Immature natural killer cell (primary cell): ENCODE data around the gene TMEM72. TPM values are rescaled to one million over a fixed set of nuclear protein-coding genes. Genes with fewer than 3 reads are reported as not detected.

ENCODE experiments used
- DNase-seq, 3 donors: peaks; one replicate each; pipeline ENCODE4 v3.0.0; 2022; ENCODE audit warnings: mixed read lengths in 1 of 3
- H3K27ac Mint-ChIP-seq, 6 donors: one replicate each; pipeline ENCODE4 v1.8.0; 2020; ENCODE audit warnings: mixed read lengths in 6 of 6, mild to moderate bottlenecking in 5 of 6, inconsistent platforms in 4 of 6, moderate library complexity in 3 of 6
- H3K27me3 Mint-ChIP-seq, 3 donors: one replicate each; pipeline ENCODE4 v1.8.0; 2020 to 2021; ENCODE audit warnings: low read depth in 3 of 3, mild to moderate bottlenecking in 3 of 3, mixed read lengths in 3 of 3, moderate library complexity in 3 of 3, inconsistent platforms in 1 of 3
- H3K36me3 Mint-ChIP-seq, 3 donors: one replicate each; pipeline ENCODE4 v1.8.0; 2020; ENCODE audit warnings: mixed read lengths in 3 of 3, inconsistent platforms in 2 of 3, mild to moderate bottlenecking in 2 of 3
- H3K4me1 Mint-ChIP-seq, 2 donors: one replicate each; pipeline ENCODE4 v1.8.0; 2020; ENCODE audit warnings: inconsistent platforms in 2 of 2, mild to moderate bottlenecking in 2 of 2, mixed read lengths in 2 of 2, moderate library complexity in 1 of 2
- H3K4me3 Mint-ChIP-seq, 5 donors: one replicate each; pipeline ENCODE4 v1.8.0; 2020; ENCODE audit warnings: mild to moderate bottlenecking in 5 of 5, mixed read lengths in 5 of 5, inconsistent platforms in 3 of 5, moderate library complexity in 3 of 5
- H3K9me3 Mint-ChIP-seq, 6 donors: one replicate each; pipeline ENCODE4 v1.8.0; 2020; ENCODE audit warnings: mild to moderate bottlenecking in 6 of 6, mixed read lengths in 6 of 6, inconsistent platforms in 4 of 6, moderate library complexity in 3 of 6
- polyA plus RNA-seq, 3 donors: library from polyadenylated mRNA; unstranded; fragments of 300-500 nt; fragmentation: Illumina TruSeq; gene quantifications; one replicate each; pipeline ENCODE4 v1.2.3, GENCODE V29; 2021

Gene TMEM72
- polyA plus RNA-seq, 3 donors from 2014 or later, result not detected

DNA sequence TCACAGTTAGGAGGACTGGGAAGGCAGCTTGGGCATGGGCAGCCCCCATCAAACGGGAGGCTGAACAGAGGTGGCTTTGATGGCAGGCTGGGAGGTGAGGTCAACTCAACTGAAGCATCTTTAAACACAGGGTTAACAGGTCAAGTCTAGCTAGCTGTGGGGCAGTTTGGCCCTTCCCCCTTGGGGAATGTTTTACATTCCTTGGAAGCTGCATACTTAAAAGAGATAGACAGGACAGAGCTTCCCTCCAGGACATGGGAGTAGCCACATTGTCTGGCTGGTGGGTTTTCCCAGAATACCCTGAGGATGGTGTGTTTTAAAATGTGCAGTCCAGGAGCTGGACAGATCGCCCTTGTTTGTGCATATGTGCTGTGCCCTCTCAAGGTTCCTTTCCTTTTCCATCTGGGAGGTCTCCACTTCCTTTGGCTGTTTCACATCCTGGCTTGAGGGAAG, 41.7 kb downstream of the TMEM72 start:
- Mint-ChIP-seq H3K4me3 (no peak overlapping the region), H3K9me3 (no peaks in the 10 kb centered on the region), H3K36me3 (peaks cover 12 to 26% (median 23%) of the 10 kb centered on the region in 3 donors), H3K4me1 (peaks cover 10 to 20% of the 10 kb centered on the region in 2 donors), H3K27me3 (peaks cover 0 to 3% (median 1%) of the 10 kb centered on the region in 3 donors), H3K27ac (peak overlapping the region in 3 of 6 donors; percentile 8 to 65 (median 31))
- no peak for DNase-seq

DNA sequence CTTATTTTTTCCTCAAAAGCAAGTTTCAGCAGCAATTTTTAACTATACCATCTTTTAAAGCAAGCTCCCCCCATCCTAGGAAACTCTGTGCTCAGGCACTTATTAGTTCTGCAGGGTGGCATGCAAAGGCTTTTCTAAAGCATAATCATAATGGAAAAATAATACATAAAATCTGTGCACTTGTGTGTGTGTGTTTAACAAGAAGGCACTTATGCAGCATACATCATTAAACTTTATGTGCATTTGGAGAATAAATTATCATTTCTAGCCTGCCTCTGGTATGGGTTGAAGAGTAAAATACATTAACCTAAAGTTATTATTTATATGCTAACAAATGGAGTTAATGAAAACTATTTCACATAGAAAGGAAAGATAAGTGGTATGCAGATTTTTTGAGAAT, 42.9 kb downstream of the TMEM72 start:
- no peak for DNase-seq
- Mint-ChIP-seq H3K36me3 (peaks cover 12 to 26% (median 23%) of the 10 kb centered on the region in 3 donors), H3K4me1 (peaks cover 23 to 32% of the 10 kb centered on the region in 2 donors), H3K27ac (peak overlapping the region in 1 of 6 donors; percentile 45), H3K9me3 (no peaks in the 10 kb centered on the region), H3K4me3 (no peak overlapping the region), H3K27me3 (peaks cover 0 to 5% (median 3%) of the 10 kb centered on the region in 3 donors)

DNA sequence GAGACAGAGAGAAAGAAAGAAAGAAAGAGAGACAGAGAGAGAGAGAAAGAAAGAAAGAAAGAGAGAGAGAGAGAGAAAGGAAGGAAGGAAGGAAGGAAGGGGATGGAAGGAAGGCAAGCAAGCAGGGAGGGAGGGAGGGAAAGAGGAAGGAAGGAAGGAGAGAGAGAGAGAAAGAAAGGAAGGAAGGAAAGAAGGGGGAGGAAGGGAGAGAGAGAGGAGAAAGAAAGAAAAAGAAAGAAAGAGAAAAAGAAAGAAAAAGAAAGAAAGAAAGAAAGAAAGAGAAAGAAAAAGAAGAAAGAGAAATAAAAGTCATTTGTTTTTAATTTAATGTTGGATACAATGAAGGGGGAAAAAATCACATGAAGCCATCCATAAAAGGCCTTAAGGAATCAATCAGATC, 43.8 kb downstream of the TMEM72 start:
- H3K4me1 Mint-ChIP-seq, result peaks cover 24 to 34% of the 10 kb centered on the region in 2 donors
- H3K4me3 Mint-ChIP-seq, result no peak overlapping the region
- peaks cover 12 to 23% (median 22%) of the 10 kb centered on the region in 3 donors for H3K36me3 Mint-ChIP-seq
- no peaks in the 10 kb centered on the region for H3K9me3 Mint-ChIP-seq
- peak overlapping the region in 1 of 6 donors; percentile 91 for H3K27ac Mint-ChIP-seq
- DNase-seq, result no peak
- peaks cover 0 to 5% (median 3%) of the 10 kb centered on the region in 3 donors for H3K27me3 Mint-ChIP-seq

DNA sequence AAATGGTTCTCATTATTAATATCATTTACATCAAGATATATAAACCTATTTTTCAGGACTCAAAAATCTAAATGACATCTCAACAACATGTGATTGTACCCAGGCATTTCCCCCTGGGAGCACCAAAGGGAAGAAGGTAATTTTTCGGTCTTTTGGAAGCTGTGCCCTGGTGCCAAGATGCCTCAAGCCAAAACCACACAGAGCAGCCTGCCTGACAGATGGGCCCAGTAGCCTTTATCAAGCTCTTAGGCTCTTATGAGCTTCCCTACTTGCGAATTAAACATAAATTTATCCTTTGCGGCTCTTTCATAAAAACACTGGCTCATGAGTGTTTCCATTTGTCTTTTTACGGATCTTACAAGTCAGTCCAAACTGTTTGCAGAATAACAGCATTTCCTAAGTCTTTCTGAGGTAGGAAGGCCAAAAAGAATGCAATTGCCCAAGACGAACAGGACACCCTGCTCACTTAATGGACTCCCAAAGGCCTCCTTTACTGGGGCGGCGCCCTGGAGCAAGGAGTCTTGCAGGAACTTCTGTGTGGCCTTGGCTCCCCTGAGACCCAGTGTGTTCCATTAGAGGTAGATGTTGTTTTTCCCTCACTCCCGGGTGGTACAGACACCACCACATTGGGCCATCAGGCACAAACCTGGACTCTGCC, 44.4 kb downstream of the TMEM72 start:
- Mint-ChIP-seq H3K36me3 (peaks cover 12 to 23% (median 21%) of the 10 kb centered on the region in 3 donors), H3K27ac (no peak overlapping the region), H3K27me3 (peaks cover 0 to 4% (median 3%) of the 10 kb centered on the region in 3 donors), H3K4me1 (peaks cover 30 to 40% of the 10 kb centered on the region in 2 donors), H3K4me3 (no peak overlapping the region), H3K9me3 (no peaks in the 10 kb centered on the region)
- DNase-seq, result no peak

DNA sequence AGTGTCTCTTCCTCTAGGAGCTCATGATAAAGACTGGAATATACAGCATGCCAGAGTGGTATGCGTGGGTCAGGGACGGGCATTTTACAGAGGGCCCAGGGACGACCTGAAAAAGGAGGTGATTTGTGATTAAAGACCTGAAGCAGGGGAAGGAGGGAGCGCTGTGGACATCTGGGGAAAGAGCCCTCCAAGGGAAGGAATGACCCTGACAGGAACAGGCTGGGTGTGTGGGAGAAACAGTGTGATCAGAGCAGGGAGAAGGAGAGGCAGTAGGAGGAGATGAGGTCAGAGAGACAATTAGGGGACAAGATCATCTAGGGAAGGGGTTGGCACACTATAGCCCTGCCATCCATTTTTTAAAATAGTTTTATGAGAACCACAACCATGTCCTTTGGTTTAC, 45.1 kb downstream of the TMEM72 start:
- no peak for DNase-seq
- Mint-ChIP-seq H3K9me3 (no peaks in the 10 kb centered on the region), H3K27ac (peak overlapping the region in 2 of 6 donors; percentile 8 to 51), H3K4me1 (peaks cover 37 to 47% of the 10 kb centered on the region in 2 donors), H3K27me3 (peaks cover 0 to 4% (median 3%) of the 10 kb centered on the region in 3 donors), H3K4me3 (peak overlapping the region in 1 of 5 donors; percentile 41), H3K36me3 (peaks cover 10 to 23% (median 21%) of the 10 kb centered on the region in 3 donors)

DNA sequence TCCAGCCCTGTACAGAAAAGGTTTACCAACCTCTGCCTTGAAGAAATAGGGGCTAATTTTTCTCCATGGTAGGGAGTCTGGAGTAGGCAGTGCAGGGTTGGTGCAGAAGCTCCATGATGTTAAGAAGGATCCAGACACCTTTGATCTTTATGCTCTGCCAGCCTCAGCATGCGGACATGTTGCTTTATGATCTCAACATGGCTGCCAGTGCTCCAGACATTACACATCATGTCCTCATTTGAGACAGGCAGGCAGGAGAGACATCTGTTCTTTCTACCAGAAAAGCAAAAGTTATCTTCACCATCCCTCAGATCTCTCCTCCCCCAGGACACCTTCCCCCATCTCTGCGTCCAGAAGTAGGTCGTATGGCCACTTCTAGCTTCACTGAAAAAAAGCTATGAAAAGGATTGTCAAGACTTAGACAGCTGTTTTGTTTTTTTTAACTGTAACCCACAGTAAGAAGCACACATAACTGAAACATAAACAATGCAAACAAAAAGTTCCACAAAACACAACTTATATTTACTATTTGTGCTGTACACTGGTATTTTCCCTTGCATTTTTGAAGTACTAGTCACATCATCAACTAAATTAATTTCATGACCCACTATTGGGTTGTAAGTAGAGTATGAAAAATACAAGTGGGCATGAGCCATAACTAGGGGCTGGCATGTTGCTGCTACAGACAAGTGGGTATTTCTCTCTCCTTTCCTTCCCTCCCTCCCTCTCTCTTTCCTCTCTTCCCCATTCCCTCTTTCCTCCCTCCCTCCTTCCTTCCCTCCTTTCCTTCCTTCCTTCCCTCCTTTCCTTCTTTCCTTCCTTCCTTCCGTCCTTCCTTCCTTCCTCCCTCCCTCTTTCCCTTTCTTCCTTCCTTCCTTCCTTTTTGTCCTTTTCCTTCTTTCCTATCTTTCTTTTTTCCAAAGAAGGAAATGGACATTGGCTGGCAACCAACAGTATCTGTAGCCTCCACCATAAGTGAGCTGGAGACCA, 45.9 kb downstream of the TMEM72 start:
- DNase-seq, result no peak
- H3K4me1 Mint-ChIP-seq, result peaks cover 45 to 55% of the 10 kb centered on the region in 2 donors
- no peaks in the 10 kb centered on the region for H3K9me3 Mint-ChIP-seq
- H3K27me3 Mint-ChIP-seq, result peaks cover 0 to 4% (median 3%) of the 10 kb centered on the region in 3 donors
- H3K4me3 Mint-ChIP-seq, result peak overlapping the region in 4 of 5 donors; percentile 50 to 92 (median 87)
- H3K36me3 Mint-ChIP-seq, result peaks cover 8 to 21% (median 20%) of the 10 kb centered on the region in 3 donors
- H3K27ac Mint-ChIP-seq, result peak overlapping the region in 1 of 6 donors; percentile 23

DNA sequence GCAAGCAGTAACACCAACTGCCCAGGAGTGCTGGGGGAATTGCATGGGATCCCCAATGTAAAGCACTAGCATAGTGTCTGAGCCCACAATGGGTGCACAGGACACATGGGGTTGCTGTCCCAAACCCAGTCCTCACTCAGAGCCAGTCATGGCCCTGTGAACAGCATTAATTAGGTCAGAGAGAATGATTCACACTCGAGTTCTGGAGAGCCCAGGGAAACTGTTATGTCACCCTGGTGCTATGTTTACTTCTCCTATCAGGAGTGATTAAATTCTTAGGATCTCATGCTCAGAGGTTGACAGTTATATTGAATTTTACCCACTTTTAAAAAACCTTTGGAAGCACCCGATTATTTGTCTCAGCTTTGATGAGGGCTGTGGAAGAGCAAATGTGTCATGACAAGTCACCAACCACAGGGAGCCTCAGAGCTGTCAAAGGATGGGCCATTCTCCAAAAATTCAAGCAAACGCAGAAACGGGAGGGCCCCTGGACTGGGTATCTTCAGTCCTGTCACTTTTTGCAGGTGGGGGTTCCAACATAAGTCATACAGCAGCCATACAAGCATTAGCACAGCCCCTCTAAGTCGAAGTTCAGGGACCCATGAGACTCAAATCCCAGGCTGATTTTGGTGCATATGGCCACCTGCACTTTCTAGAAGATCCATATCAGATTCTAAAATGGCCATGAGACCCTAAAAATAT, 47.2 kb downstream of the TMEM72 start:
- Mint-ChIP-seq H3K4me1 (peaks cover 58 to 68% of the 10 kb centered on the region in 2 donors), H3K36me3 (peaks cover 8 to 25% (median 21%) of the 10 kb centered on the region in 3 donors), H3K27ac (peak overlapping the region; percentile 43 to 84 (median 72)), H3K27me3 (peaks cover 0 to 4% (median 3%) of the 10 kb centered on the region in 3 donors), H3K9me3 (no peaks in the 10 kb centered on the region), H3K4me3 (peak overlapping the region; percentile 83 to 92 (median 91))
- no peak for DNase-seq

DNA sequence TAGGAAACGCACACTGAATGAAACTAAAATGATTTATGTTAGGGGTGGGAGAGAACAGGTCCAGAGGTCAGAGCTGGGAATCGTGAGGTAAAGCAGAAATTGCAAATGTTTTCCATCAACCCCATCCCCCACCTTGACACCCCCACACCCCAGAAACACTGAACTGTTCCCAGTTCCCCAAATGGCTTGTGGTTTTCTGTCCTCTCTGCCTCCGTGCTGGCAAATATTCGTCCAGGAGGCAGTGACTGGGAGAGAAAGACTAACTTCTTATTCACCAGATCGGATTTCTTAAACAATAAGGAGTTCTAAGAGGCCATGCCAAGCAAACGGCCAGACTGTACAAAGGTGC, 47.7 kb downstream of the TMEM72 start:
- peaks cover 63 to 73% of the 10 kb centered on the region in 2 donors for H3K4me1 Mint-ChIP-seq
- peaks cover 8 to 19% (median 19%) of the 10 kb centered on the region in 3 donors for H3K36me3 Mint-ChIP-seq
- peak overlapping the region; percentile 83 to 92 (median 91) for H3K4me3 Mint-ChIP-seq
- DNase-seq, result no peak
- peak overlapping the region; percentile 50 to 84 (median 72) for H3K27ac Mint-ChIP-seq
- H3K27me3 Mint-ChIP-seq, result peaks cover 0 to 4% (median 3%) of the 10 kb centered on the region in 3 donors
- H3K9me3 Mint-ChIP-seq, result no peaks in the 10 kb centered on the region

DNA sequence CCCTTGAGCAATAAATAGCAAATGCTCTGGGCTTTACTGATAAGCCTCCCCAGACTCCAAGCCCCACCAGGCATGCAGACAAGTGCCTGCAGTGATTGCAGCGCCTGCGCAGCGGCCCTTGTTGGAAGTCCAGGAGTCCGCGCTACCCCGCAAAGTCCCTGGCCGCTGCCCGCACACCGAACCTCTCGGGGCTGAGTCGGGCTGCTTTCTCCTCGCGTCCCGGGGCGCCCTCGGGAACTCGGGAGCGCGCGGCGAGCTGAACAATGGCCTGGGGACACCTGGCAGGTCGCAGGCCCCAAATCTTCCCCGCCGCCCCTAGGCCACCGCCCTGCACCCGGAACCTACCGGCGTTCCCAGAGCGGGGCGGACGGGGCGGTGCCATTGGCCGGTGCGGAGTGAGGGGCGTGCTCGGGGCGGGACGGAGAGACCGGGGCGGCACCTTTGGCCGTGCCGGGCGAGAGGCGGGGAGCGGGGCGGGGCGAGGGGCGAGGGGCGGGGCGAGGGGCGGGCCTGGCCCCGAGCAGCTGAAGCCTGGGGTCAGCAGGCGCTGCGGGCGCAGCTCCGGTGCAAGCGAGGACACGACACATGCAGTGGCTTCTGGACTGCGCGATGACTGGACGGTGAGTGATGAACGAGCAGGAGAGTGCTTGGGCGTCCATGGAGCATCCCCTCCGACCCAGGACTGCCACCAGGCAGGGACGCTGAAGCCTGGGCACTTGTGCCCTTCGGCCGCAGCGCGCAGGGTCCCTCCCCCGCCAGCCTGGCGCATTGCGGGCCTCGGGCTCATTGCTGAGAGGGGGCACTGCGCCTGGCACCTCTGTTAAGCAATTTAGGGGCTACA, 48.3 kb downstream of the TMEM72 start, which contains the start of gene RASSF4:
Gene RASSF4 (plus strand): TSS at position 556 of the 841 bp plus-strand sequence. CDS start 10,401 bp downstream, outside the sequence.
- Mint-ChIP-seq H3K9me3 (no peaks in the 10 kb centered on the region), H3K27ac (peak within 1 kb of the TSS; percentile 70 to 93 (median 88)), H3K4me3 (peak within 1 kb of the TSS; percentile 83 to 92 (median 91)), H3K27me3 (peaks cover 0 to 4% (median 3%) of the 10 kb centered on the region in 3 donors), H3K36me3 (peaks cover 8 to 19% (median 19%) of the 10 kb centered on the region in 3 donors), H3K4me1 (peaks cover 69 to 78% of the 10 kb centered on the region in 2 donors)
- peak; percentile 88 to 91 (median 91) for DNase-seq

DNA sequence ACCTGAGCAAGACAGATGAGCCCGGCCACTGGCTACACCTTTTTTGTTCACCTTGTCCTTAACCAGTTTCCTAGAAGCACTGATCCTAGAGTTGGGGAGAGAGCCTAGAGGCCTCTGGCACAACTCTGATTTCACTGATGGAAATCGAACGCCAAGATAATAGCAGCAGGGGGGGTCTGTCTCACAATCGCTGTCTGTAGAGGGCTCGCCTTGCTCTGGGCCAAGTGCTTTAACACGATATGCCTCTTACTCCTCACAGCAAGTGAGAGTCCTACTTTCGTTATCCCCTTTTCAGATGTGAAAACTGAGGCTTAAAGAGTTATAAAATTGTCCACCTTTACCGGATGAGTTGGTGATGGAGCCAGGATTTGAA, 48.9 kb downstream of the TMEM72 start:
- Mint-ChIP-seq H3K4me1 (peaks cover 75 to 79% of the 10 kb centered on the region in 2 donors), H3K27me3 (peaks cover 0 to 4% (median 0%) of the 10 kb centered on the region in 3 donors), H3K27ac (peak overlapping the region; percentile 61 to 93 (median 88)), H3K36me3 (peaks cover 5 to 19% (median 16%) of the 10 kb centered on the region in 3 donors), H3K4me3 (peak overlapping the region; percentile 83 to 92 (median 91)), H3K9me3 (no peaks in the 10 kb centered on the region)
- DNase-seq, result peak in 1 of 3 donors; percentile 17

DNA sequence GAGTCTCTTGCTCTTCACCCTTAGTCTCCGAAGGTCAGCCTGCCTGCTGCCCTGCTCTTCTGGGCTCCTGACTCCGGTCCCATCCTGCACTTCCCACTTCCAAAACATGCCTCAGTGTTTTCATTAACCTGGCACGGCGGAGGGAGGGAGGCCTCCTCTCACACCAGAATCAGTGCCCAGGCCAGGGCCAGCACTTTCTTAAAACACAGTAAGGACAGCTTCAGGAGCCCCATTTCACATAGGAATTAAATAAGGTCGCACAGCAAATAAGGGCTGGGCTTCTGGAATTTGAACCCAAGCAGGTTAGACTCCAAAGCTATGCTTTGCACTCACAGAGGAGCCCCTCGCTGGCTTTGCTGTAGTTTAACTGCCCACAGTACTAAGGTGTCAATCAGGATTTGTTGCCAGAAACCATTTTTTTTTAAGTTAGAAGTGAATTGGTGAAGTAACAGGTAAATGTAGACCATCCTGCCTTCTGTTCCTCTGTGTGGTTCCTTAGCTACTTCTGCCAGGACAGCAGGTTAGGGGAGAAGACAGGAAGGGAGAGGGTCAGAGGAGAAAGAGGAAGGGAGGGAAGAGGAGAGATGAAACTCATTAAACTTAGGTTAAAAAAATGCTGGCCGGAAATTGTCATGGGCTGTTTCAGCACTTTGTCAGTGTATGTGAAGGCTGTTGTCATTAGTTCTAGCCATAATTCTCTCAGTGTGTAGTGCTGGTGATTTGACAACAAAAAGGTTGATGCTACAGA, 49.5 kb downstream of the TMEM72 start:
- DNase-seq, result no peak
- peak overlapping the region; percentile 61 to 93 (median 88) for H3K27ac Mint-ChIP-seq

DNA sequence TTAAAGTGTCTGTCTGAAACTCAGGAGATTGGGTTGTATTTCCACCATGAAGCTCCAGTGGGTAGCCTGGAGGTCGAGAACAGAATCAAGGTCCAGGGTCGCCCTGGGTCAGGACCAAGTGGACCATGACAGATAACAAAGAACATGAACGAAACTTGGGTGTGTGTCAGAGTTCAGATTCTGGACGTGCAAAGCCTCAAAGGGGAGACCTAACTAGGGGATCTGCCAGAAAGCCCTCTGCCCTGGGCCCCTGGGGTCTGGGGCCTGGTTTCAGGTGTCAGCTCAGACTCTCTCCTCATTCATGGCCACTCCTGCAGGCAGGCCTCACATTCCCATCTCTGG, 50.1 kb downstream of the TMEM72 start:
- Mint-ChIP-seq H3K27me3 (peaks cover 0 to 4% (median 0%) of the 10 kb centered on the region in 3 donors), H3K4me3 (peak overlapping the region; percentile 83 to 92 (median 91)), H3K4me1 (peaks cover 85 to 86% of the 10 kb centered on the region in 2 donors), H3K36me3 (peaks cover under 1 to 19% (median 13%) of the 10 kb centered on the region in 3 donors), H3K9me3 (no peaks in the 10 kb centered on the region), H3K27ac (peak overlapping the region; percentile 61 to 93 (median 88))
- DNase-seq, result no peak

More for the DNA sequence above, 49.5 kb downstream of the TMEM72 start:
- Mint-ChIP-seq H3K36me3 (peaks cover 5 to 18% (median 16%) of the 10 kb centered on the region in 3 donors), H3K9me3 (no peaks in the 10 kb centered on the region), H3K4me1 (peaks cover 81 to 85% of the 10 kb centered on the region in 2 donors), H3K4me3 (peak overlapping the region; percentile 83 to 92 (median 91)), H3K27me3 (peaks cover 0 to 4% (median 0%) of the 10 kb centered on the region in 3 donors)
